ENCODE results near the gene CNN2.

CNN2 gene

DNA sequence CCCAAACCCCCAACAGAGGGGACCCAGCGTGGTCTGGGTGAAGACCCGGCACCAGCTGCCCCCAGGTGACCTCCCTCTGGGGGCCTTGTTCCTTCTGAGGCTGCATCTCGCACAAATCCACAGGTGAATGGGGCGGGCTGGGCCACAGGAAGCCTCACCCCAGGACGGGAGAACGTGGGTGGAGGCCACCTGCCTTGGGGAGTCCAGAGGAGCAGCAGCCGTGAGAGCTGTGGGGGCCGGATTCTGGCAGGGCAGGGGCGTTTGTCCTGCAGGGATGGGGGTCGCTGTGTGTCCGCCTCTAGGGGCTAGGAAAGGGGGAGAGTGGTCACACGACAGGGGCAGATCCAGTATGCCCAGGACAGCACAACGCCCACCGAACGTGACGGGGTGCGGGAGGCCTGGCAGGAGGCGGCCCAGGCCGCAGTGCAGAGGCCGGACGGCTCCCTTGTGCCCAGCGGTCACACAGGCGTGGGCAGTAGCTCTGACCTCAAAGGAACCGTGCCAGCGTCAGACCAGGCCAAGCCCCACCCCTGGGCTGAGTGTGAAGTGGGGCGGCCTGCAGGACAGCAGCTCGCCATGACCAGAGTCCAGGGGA is 62.1 kb downstream of the CNN2 start:
- H3K4me3 ChIP-seq (ENCODE audit: low read depth in 1 of 2, low read length in 2 of 2) = no peak overlapping the region
- no peak overlapping the region for H3K4me2 ChIP-seq (ENCODE audit: insufficient read depth, low read length)
- no peak overlapping the region for H3K9ac ChIP-seq (ENCODE audit: low read depth, low read length)
- TF ChIP-seq EZH2 (IDR thresholded peaks at IDR 0.05; ENCODE audit: borderline replicate concordance, low read depth, low read length, severe bottlenecking) = no peak
- TF ChIP-seq, protein P1, sequence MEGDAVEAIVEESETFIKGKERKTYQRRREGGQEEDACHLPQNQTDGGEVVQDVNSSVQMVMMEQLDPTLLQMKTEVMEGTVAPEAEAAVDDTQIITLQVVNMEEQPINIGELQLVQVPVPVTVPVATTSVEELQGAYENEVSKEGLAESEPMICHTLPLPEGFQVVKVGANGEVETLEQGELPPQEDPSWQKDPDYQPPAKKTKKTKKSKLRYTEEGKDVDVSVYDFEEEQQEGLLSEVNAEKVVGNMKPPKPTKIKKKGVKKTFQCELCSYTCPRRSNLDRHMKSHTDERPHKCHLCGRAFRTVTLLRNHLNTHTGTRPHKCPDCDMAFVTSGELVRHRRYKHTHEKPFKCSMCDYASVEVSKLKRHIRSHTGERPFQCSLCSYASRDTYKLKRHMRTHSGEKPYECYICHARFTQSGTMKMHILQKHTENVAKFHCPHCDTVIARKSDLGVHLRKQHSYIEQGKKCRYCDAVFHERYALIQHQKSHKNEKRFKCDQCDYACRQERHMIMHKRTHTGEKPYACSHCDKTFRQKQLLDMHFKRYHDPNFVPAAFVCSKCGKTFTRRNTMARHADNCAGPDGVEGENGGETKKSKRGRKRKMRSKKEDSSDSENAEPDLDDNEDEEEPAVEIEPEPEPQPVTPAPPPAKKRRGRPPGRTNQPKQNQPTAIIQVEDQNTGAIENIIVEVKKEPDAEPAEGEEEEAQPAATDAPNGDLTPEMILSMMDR (IDR thresholded peaks at IDR 0.05; ENCODE audit: borderline replicate concordance, extremely low read depth, low read length, poor library complexity, severe bottlenecking) = no peak
- no peak overlapping the region for H3K27ac ChIP-seq (ENCODE audit: low read length)
- ATAC-seq (ENCODE audit: insufficient read depth, low read depth) = peak; percentile 5; the same call in 1 of the 3 replicates
- peaks cover 47% of the 10 kb centered on the region for H4K20me1 ChIP-seq (ENCODE audit: insufficient read depth, low read length)
- H3K9me3 ChIP-seq (ENCODE audit: insufficient read depth, low read length, severe bottlenecking) = no peaks in the 10 kb centered on the region
- H3K27me3 ChIP-seq (ENCODE audit: insufficient read depth, low read length, poor library complexity) = no peaks in the 10 kb centered on the region
- peaks cover 90% of the 10 kb centered on the region for H3K36me3 ChIP-seq (ENCODE audit: insufficient read depth, low read length)
- DNase-seq = no peak
- H3K4me1 ChIP-seq (ENCODE audit: insufficient read depth, low read length) = peaks cover 7% of the 10 kb centered on the region
- H3K79me2 ChIP-seq (ENCODE audit: insufficient read depth, low read length) = peaks cover 19% of the 10 kb centered on the region
- H2AFZ ChIP-seq (ENCODE audit: low read depth, low read length) = no peak overlapping the region

Measured in DND-41 (cell line).